Coronary artery (tissue), 2 donors: ENCODE data around the gene SRSF7.
A peak's percentile ranks its signal among the peaks of the same experiment; 100 is the strongest.

Source experiments
- DNase-seq: peaks from one replicate; pipeline ENCODE4 v3.0.0-alpha.2; 2017; ENCODE audit warnings: low spot score
- H3K27ac ChIP-seq, 2 donors: fragments of 200-600 bp; sonication (generic); one replicate each; pipeline ENCODE4 v1.5.1; 2016 to 2019
- H3K4me3 ChIP-seq: fragments of 200-600 bp; sonication (generic); 2 replicates; pipeline ENCODE4 v1.5.1; 2016; ENCODE audit warnings: mild to moderate bottlenecking, moderate library complexity
- TF ChIP-seq, protein P1 (sequence below): fragments of 200-600 bp; sonication (generic); IDR thresholded peaks from one replicate; pipeline ENCODE4 v1.5.1; 2019; ENCODE audit warnings: antibody characterized with exemption

The SRSF7 gene

DNA sequence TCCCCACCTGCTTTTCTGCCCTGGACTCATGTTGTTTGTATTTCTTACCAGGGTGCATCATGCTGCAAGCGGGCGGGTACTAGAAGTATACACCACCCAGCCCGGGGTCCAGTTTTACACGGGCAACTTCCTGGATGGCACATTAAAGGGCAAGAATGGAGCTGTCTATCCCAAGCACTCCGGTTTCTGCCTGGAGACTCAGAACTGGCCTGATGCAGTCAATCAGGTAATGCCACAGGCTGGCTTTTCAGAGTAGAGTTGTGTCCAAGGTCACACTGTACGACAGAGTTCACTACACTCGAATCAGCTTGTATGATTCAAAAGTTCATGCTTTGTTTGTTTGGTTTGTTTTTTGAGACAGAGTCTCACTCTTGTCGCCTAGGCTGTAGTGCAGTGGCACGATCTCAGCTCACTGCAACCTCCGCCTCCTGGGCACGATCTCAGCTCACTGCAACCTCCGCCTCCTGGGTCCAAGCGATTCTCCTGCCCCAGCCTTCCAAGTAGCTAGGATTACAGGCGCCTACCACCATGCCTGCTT, 19.4 kb downstream of the SRSF7 start:
- TF ChIP-seq, protein P1, sequence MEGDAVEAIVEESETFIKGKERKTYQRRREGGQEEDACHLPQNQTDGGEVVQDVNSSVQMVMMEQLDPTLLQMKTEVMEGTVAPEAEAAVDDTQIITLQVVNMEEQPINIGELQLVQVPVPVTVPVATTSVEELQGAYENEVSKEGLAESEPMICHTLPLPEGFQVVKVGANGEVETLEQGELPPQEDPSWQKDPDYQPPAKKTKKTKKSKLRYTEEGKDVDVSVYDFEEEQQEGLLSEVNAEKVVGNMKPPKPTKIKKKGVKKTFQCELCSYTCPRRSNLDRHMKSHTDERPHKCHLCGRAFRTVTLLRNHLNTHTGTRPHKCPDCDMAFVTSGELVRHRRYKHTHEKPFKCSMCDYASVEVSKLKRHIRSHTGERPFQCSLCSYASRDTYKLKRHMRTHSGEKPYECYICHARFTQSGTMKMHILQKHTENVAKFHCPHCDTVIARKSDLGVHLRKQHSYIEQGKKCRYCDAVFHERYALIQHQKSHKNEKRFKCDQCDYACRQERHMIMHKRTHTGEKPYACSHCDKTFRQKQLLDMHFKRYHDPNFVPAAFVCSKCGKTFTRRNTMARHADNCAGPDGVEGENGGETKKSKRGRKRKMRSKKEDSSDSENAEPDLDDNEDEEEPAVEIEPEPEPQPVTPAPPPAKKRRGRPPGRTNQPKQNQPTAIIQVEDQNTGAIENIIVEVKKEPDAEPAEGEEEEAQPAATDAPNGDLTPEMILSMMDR = no peak
- Histone ChIP-seq H3K27ac (no peak overlapping the region), H3K4me3 (no peak overlapping the region)
- no peak for DNase-seq

DNA sequence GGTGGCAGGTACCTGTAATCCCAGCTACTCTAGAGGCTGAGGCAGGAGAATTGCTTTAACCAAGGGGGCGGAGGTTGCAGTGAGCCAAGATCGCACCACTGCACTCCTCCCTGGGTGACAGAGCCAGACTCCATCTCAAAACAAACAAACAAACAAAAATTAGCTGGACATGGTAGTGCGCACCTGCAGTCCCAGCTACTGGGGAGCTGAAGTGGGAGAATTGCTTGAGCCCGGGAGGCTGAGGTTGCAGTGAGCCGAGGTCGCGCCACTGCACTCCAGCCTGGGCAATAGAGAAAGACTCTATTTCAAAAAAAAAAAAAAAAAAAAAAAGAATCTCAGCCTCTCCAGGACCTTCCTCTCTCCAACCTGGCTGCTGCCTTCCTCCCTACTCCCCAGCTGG, 20.1 kb downstream of the SRSF7 start:
- DNase-seq = no peak
- TF ChIP-seq, protein P1 = no peak

DNA sequence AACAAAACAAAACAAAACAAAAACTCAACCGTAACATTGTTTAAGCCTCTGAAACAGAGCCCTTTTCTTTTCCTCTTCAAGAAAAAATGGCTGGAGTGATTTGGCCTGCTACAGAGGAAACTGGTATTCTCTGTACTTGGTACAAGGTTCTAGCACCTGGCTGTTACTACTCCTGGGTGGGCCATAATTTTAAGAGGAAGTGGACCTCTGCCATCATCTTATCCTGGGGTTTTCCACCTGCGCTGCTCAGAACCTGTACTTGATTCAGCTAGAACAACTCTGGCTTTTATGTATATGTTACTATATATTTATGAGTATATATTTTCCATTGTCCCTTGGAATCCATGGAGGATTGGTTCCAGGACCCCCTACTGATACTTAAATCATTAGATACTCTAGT, 22.5 kb downstream of the SRSF7 start:
- no peak for DNase-seq
- TF ChIP-seq, protein P1 = no peak
- no peak overlapping the region for H3K4me3 ChIP-seq
- H3K27ac ChIP-seq = no peak overlapping the region

More for the DNA sequence above, 20.1 kb downstream of the SRSF7 start:
- no peak overlapping the region for H3K4me3 ChIP-seq
- H3K27ac ChIP-seq = no peak overlapping the region

DNA sequence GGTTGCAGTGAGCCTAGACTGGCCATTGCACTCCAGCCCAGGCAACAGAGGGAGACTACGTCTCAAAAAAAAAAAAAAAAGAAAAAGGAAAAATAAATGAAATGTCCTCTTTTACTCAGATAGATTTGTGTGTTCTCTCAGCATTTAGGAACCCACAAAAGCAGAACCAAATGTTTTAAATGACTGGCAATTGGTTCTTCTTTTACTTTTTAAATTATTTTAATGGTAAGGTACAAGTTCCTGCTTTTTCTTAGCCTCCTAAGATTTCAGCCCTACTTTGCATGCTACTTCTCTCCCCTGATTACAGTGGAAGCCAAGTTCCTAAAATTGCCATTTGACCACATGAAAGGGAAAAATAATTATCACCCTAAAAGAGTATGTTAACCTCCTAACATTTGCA, 23.5 kb downstream of the SRSF7 start:
- H3K4me3 ChIP-seq = no peak overlapping the region
- TF ChIP-seq, protein P1 = no peak
- no peak overlapping the region for H3K27ac ChIP-seq
- no peak for DNase-seq

DNA sequence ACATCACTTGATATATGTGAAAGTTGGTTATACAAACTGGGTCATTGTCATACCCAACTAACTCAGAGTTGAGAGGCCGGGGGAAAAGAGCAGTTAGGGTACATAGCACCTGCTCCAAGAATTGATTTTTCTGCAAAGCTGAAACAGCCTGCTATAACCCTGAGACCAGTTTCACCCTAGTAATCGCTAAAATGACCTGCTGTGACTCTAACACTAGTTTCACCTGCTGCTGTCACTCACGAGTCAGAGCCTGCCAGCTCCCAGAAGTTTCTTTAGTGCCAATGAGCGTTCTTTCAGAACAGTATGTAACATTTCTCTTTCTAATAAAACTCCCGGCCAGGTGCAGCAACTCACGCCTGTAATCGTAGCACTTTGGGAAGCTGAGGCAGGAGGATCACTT, 28.0 kb downstream of the SRSF7 start:
- no peak overlapping the region for H3K4me3 ChIP-seq
- DNase-seq = no peak
- no peak overlapping the region for H3K27ac ChIP-seq
- TF ChIP-seq, protein P1 = no peak

DNA sequence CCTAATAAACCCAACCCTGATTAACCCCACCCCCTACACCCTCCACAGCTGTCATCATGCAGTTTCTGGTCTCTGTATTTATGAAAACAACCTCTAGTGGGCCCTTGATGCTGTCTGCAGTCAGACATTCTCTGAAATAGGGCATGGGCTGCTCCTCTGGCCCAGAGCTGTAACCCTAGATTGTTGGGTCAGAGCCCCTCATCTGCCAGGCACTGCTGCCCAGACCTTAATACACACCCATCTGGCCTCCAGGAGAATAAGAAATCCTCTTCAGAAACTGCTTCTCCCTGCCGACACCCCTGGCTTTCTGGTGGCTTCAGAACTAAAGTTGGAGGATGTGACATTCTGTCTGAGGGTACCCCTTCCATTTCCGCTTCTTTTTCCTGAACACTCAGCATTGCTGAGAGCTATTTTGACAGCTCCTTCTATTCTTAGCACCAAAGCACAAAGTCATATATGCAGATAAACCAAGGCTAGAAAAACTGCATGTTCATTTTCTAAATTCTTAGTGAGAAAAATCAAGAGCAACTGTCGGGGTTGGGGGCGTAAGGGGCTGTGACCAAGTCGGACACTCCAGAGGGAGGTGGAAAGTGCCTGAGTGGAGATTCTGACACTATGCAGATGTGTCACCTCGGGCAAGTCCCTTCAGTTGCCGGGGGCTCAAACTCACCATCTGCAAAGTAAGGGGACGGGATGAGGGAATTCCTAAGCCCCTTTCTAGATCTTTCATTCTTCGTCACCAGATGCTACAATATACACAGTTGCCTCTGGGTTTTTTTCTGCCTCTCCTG, 28.7 kb downstream of the SRSF7 start:
- TF ChIP-seq, protein P1 = no peak
- Histone ChIP-seq H3K27ac (peak overlapping the region; percentile 2 to 25), H3K4me3 (no peak overlapping the region)
- no peak for DNase-seq
